22Rv1 (cell line): ENCODE results near the gene DCDC2.

Experiments
- CTCF ChIP-seq: fragments of 450-650 bp; IDR thresholded peaks from 2 replicates; pipeline ENCODE4 v1.5.1; 2017; ENCODE audit warnings: mild to moderate bottlenecking
- ZFX ChIP-seq: fragments of 450-650 bp; IDR thresholded peaks from 2 replicates; pipeline ENCODE4 v1.6.1; 2017; ENCODE audit warnings: antibody characterized with exemption, borderline replicate concordance

- TF ChIP-seq CTCF (no peak), ZFX (no peak)
Measured at GRCh38 chr6:24402697-24403500, 45.0 kb upstream of the DCDC2 start, which contains the start of gene MRS2.
